IMR-90 (cell line): ENCODE results near the gene ENPP3.

Experiments used
- BHLHE40 ChIP-seq: fragments of 150-350 bp; IDR thresholded peaks from 2 replicates; pipeline ENCODE4 v1.6.1; 2016; ENCODE audit warnings: mild to moderate bottlenecking, low read depth, low read length
- CHD1 ChIP-seq: IDR thresholded peaks from 2 replicates; pipeline ENCODE4 v1.6.1; 2012; ENCODE audit warnings: low read depth, low read length, improper control_type of control experiment
- FOS ChIP-seq: fragments of 150-350 bp; IDR thresholded peaks from 2 replicates; pipeline ENCODE4 v1.6.1; 2016; ENCODE audit warnings: low read depth, low read length
- NFE2L2 ChIP-seq: fragments of 150-350 bp; IDR thresholded peaks from 2 replicates; pipeline ENCODE4 v1.6.1; 2016; ENCODE audit warnings: low read depth, mild to moderate bottlenecking, low read length
- POLR2A ChIP-seq: IDR thresholded peaks from 2 replicates; pipeline ENCODE4 v1.6.1; 2012; ENCODE audit warnings: mild to moderate bottlenecking, low read depth, low read length
- RAD21 ChIP-seq: IDR thresholded peaks from 2 replicates; pipeline ENCODE4 v1.6.1; 2012; ENCODE audit warnings: low read length, improper control_type of control experiment
- RFX5 ChIP-seq: IDR thresholded peaks from 2 replicates; pipeline ENCODE4 v1.8.0; 2012; ENCODE audit warnings: low read depth, mild to moderate bottlenecking, low read length, moderate library complexity
- SMC3 ChIP-seq: fragments of 150-350 bp; IDR thresholded peaks from 2 replicates; pipeline ENCODE4 v1.6.1; 2016; ENCODE audit warnings: low read depth, mild to moderate bottlenecking, antibody characterized with exemption, low read length, moderate library complexity
- TF ChIP-seq, protein P1 (sequence below): conservative IDR thresholded peaks from 2 replicates; pipeline ENCODE4 v1.5.1; 2012; ENCODE audit warnings: mild to moderate bottlenecking, low read depth, low read length, improper control_type of control experiment
- TF ChIP-seq, protein P2 (sequence below): fragments of 150-350 bp; IDR thresholded peaks from 2 replicates; pipeline ENCODE4 v1.6.1; 2016; ENCODE audit warnings: low read depth, mild to moderate bottlenecking, low read length, moderate library complexity, borderline replicate concordance
- TF ChIP-seq, protein P3 (sequence below): fragments of 150-350 bp; IDR thresholded peaks from 2 replicates; pipeline ENCODE4 v1.6.1; 2017; ENCODE audit warnings: mild to moderate bottlenecking, antibody characterized with exemption, low read length, low read depth

DNA sequence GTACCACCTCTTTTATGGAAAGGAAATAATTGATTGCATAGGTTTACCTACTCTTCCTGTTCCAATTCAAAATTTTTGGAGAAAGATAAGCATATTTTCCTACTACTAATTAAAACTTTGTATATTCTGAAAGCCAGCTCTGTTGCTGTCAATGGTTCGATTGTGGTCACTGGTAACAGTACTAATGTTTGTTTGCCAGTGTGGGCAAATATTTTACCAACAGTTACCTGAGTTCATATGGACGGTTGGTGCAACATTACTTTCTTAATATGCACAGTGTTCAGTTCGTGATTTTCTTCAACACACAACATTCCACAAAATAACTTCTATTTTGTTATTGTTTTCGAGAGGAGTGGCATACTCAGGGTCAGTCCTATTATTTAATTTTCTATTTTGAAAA is 90.8 kb downstream of the ENPP3 start:
- TF ChIP-seq, protein P1, sequence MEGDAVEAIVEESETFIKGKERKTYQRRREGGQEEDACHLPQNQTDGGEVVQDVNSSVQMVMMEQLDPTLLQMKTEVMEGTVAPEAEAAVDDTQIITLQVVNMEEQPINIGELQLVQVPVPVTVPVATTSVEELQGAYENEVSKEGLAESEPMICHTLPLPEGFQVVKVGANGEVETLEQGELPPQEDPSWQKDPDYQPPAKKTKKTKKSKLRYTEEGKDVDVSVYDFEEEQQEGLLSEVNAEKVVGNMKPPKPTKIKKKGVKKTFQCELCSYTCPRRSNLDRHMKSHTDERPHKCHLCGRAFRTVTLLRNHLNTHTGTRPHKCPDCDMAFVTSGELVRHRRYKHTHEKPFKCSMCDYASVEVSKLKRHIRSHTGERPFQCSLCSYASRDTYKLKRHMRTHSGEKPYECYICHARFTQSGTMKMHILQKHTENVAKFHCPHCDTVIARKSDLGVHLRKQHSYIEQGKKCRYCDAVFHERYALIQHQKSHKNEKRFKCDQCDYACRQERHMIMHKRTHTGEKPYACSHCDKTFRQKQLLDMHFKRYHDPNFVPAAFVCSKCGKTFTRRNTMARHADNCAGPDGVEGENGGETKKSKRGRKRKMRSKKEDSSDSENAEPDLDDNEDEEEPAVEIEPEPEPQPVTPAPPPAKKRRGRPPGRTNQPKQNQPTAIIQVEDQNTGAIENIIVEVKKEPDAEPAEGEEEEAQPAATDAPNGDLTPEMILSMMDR: no peak
- TF ChIP-seq POLR2A: no peak
- TF ChIP-seq RFX5: no peak
- TF ChIP-seq, protein P2, sequence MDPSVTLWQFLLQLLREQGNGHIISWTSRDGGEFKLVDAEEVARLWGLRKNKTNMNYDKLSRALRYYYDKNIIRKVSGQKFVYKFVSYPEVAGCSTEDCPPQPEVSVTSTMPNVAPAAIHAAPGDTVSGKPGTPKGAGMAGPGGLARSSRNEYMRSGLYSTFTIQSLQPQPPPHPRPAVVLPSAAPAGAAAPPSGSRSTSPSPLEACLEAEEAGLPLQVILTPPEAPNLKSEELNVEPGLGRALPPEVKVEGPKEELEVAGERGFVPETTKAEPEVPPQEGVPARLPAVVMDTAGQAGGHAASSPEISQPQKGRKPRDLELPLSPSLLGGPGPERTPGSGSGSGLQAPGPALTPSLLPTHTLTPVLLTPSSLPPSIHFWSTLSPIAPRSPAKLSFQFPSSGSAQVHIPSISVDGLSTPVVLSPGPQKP: no peak
- TF ChIP-seq, protein P3, sequence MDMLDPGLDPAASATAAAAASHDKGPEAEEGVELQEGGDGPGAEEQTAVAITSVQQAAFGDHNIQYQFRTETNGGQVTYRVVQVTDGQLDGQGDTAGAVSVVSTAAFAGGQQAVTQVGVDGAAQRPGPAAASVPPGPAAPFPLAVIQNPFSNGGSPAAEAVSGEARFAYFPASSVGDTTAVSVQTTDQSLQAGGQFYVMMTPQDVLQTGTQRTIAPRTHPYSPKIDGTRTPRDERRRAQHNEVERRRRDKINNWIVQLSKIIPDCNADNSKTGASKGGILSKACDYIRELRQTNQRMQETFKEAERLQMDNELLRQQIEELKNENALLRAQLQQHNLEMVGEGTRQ: no peak
- no peak for TF ChIP-seq RAD21
- TF ChIP-seq CHD1: no peak
- no peak for TF ChIP-seq BHLHE40
- TF ChIP-seq FOS: no peak
- TF ChIP-seq SMC3: no peak
- no peak for TF ChIP-seq NFE2L2
